K562 (cell line): ENCODE results near the gene EXOC6. TPM values are rescaled to one million over a fixed set of nuclear protein-coding genes. Genes with fewer than 3 reads are reported as not detected.

Experiments
- ATAC-seq: fragments of 200-7000 bp; cut with Tn5 transposase; 3 replicates; pipeline ENCODE4 v1.9.1; 2020; ENCODE audit warnings: moderate library complexity
- BruUV-seq: library from RNA; stranded (reverse); fragments of 400-500 nt; replicated peaks from 2 replicates; lab custom pipeline; 2021; lab: Mats Ljungman, UMichigan
- CTCF ChIA-PET: fragments of 300-600 bp; formaldehyde crosslinking; extraction: SDS; loops from one replicate; lab custom pipeline; 2021; ENCODE audit warnings: low intra/inter-chr PET ratio; lab: Yijun Ruan, JAX
- POLR2A ChIA-PET: fragments of 300-600, 350-650 bp; sonication (Branson Sonifier 250); formaldehyde crosslinking; extraction: SDS; loops from one replicate; lab custom pipeline; 2021; ENCODE audit warnings: antibody characterized with exemption, inconsistent platforms; lab: Yijun Ruan, JAX
- DNase-seq, 4 experiments: peaks; one replicate each; pipeline versions ENCODE4 v3.0.0 to v3.0.0-alpha.2; 2011 to 2018; ENCODE audit warnings: low spot score in 3 of 4, mixed read lengths in 3 of 4; ENCODE audit errors: extremely low read depth in 1 of 4
- FAIRE-seq: peaks from 2 replicates; lab custom pipeline; 2011; peaks lifted over from hg19 to GRCh38; lab: Jason Lieb, UNC
- H2AFZ ChIP-seq: 2 replicates; pipeline ENCODE4 v1.6.0; 2011; ENCODE audit warnings: low read depth, low read length, control low read depth, inconsistent platforms
- H3K27ac ChIP-seq: fragments of 200-600 bp; 3 replicates; pipeline ENCODE4 v1.8.0; 2011; ENCODE audit warnings: low read depth, mild to moderate bottlenecking, control low read depth, inconsistent platforms, low read length, moderate library complexity, mixed read lengths; ENCODE audit errors: extremely low read depth
- H3K27me3 ChIP-seq, 2 experiments: fragments of 300-600 bp in 1 of 2; 2 replicates in 1 of 2; 3 replicates in 1 of 2; pipeline versions ENCODE4 v1.6.0 to v1.8.0; 2011; ENCODE audit warnings: inconsistent platforms in 2 of 2, low read length in 2 of 2, mild to moderate bottlenecking in 1 of 2, mixed read lengths in 1 of 2, moderate library complexity in 1 of 2; ENCODE audit not compliant: control insufficient read depth in 2 of 2, insufficient read depth in 2 of 2
- H3K36me3 ChIP-seq: fragments of 300-600 bp; 3 replicates; pipeline ENCODE4 v1.8.0; 2011; ENCODE audit warnings: mild to moderate bottlenecking, low read length, inconsistent platforms; ENCODE audit not compliant: control insufficient read depth, insufficient read depth
- H3K4me1 ChIP-seq, 2 experiments: fragments of 200-600 bp in 1 of 2; replicated peaks in 1 of 2; 2 replicates in 1 of 2; 3 replicates in 1 of 2; pipeline versions ENCODE4 v1.5.1 to v1.8.0; 2011; ENCODE audit warnings: inconsistent platforms in 2 of 2, low read length in 2 of 2, mild to moderate bottlenecking in 1 of 2, mixed read lengths in 1 of 2, moderate library complexity in 1 of 2; ENCODE audit not compliant: control insufficient read depth in 2 of 2, insufficient read depth in 2 of 2
- H3K4me2 ChIP-seq: 2 replicates; pipeline ENCODE4 v1.6.1; 2011; ENCODE audit warnings: low read length, control low read depth, inconsistent platforms, mixed read lengths; ENCODE audit not compliant: insufficient read depth
- H3K4me3 ChIP-seq: fragments of 200-600 bp; sonication (generic), shearing (Covaris generic); 2 replicates; pipeline ENCODE4 v1.5.1; 2016; ENCODE audit warnings: control low read depth, inconsistent platforms
- H3K79me2 ChIP-seq: fragments of 200-600 bp; 3 replicates; pipeline ENCODE4 v1.8.0; 2011; ENCODE audit warnings: low read length, inconsistent platforms; ENCODE audit not compliant: control insufficient read depth, insufficient read depth
- H3K9ac ChIP-seq, 2 experiments: 2 replicates each; pipeline versions ENCODE4 v1.6.0 to v1.6.1; 2011; ENCODE audit warnings: low read depth in 2 of 2, low read length in 2 of 2, control low read depth in 1 of 2, inconsistent platforms in 1 of 2, mild to moderate bottlenecking in 1 of 2, mixed read lengths in 1 of 2; ENCODE audit not compliant: insufficient read depth in 1 of 2
- H3K9me1 ChIP-seq: one replicate; pipeline ENCODE4 v1.6.0; 2011; ENCODE audit warnings: inconsistent platforms, mild to moderate bottlenecking, low read length, moderate library complexity; ENCODE audit not compliant: control insufficient read depth, insufficient read depth
- H3K9me3 ChIP-seq: replicated peaks from 2 replicates; pipeline ENCODE4 v1.5.1; 2011; ENCODE audit warnings: low read depth, low read length, inconsistent platforms; ENCODE audit not compliant: control insufficient read depth, insufficient read depth
- H4K20me1 ChIP-seq: replicated peaks from 2 replicates; pipeline ENCODE4 v1.6.1; 2011; ENCODE audit warnings: low read length, inconsistent platforms, mixed read lengths; ENCODE audit not compliant: control insufficient read depth, insufficient read depth
- ARID2 ChIP-seq: fragments of 450-650 bp; IDR thresholded peaks from 2 replicates; pipeline ENCODE4 v1.6.1; 2017; ENCODE audit warnings: antibody characterized with exemption, mild to moderate bottlenecking
- CAMTA2 ChIP-seq: fragments of 250-450 bp; sonication (Bioruptor Pico); conservative IDR thresholded peaks from 2 replicates; pipeline ENCODE4 v1.5.1; 2022
- HDGF ChIP-seq: fragments of 450-650 bp; IDR thresholded peaks from 2 replicates; pipeline ENCODE4 v1.6.1; 2016
- HMGN3 ChIP-seq: IDR thresholded peaks from 2 replicates; pipeline ENCODE4 v1.6.1; 2011; ENCODE audit warnings: borderline replicate concordance, low read depth, mild to moderate bottlenecking, mixed read lengths, low read length; ENCODE audit not compliant: insufficient read length; ENCODE audit errors: extremely low read depth
- IRF9 ChIP-seq: fragments of 450-650 bp; IDR thresholded peaks from 2 replicates; pipeline ENCODE4 v1.6.1; 2016; ENCODE audit warnings: missing biosample characterization, missing genetic modification characterization
- MAZ ChIP-seq, 2 experiments: fragments of 450-650 bp in 1 of 2; sonication (generic) in 1 of 2; formaldehyde crosslinking; IDR thresholded peaks in 1 of 2; conservative IDR thresholded peaks in 1 of 2; 2 replicates each; pipeline versions ENCODE4 v1.4.0 to v1.5.0; 2020; ENCODE audit warnings: mild to moderate bottlenecking in 1 of 2, missing genetic modification reagents in 1 of 2
- SMAD3 ChIP-seq: fragments of 450-650 bp; formaldehyde crosslinking; conservative IDR thresholded peaks from 2 replicates; pipeline ENCODE4 v1.4.0; 2020; ENCODE audit warnings: mild to moderate bottlenecking
- SREBF1 ChIP-seq: fragments of 150-350 bp; IDR thresholded peaks from 2 replicates; pipeline ENCODE4 v1.6.1; 2014; ENCODE audit warnings: antibody characterized with exemption, low read depth, low read length, borderline replicate concordance
- TCF7 ChIP-seq: sonication (generic); IDR thresholded peaks from 2 replicates; pipeline ENCODE4 v1.6.1; 2016; ENCODE audit warnings: antibody characterized with exemption, borderline replicate concordance
- TGIF2 ChIP-seq: sonication (generic); formaldehyde crosslinking; IDR thresholded peaks from 2 replicates; pipeline ENCODE4 v1.8.1; 2022; ENCODE audit warnings: mild to moderate bottlenecking, missing genetic modification reagents, moderate library complexity
- ZBTB5 ChIP-seq: fragments of 450-650 bp; IDR thresholded peaks from 2 replicates; pipeline ENCODE4 v1.6.1; 2017; ENCODE audit warnings: antibody characterized with exemption
- ZFPM2 ChIP-seq: fragments of 250-450 bp; sonication (Bioruptor Pico); IDR thresholded peaks from 2 replicates; pipeline ENCODE4 v1.5.1; 2022; ENCODE audit warnings: mild to moderate bottlenecking
- ZNF274 ChIP-seq: IDR thresholded peaks from 2 replicates; pipeline ENCODE4 v1.6.1; 2011; ENCODE audit warnings: low read depth, mild to moderate bottlenecking, low read length, moderate library complexity, borderline replicate concordance
- ZNF583 ChIP-seq: fragments of 250-450 bp; sonication (Bioruptor Pico); IDR thresholded peaks from 2 replicates; pipeline ENCODE4 v1.4.0; 2020
- WGBS: fragments of 100-300 bp; shearing (Covaris generic); methylation state at CpG from one replicate; pipeline ENCODE4 v1.1.6; 2016; ENCODE audit warnings: low coverage, mixed read lengths; ENCODE audit not compliant: insufficient coverage; ENCODE audit errors: missing lambda C conversion rate; 5-methylcytosine and 5-hydroxymethylcytosine counted together
- in situ Hi-C: fragments of 300-500 bp; cut with MboI; formaldehyde crosslinking; loops from 4 replicates; pipeline ENCODE4 v1.15.0; 2018; ENCODE audit warnings: inconsistent platforms, mixed read lengths
- intact Hi-C: fragments of 100-400 bp; cut with micrococcal nuclease; formaldehyde crosslinking; loops from 2 replicates; pipeline ENCODE4 v1.14.2; 2022
- polyA plus RNA-seq, 8 experiments: library from polyadenylated mRNA; depleted of rRNA in 4 of 8; stranded (reverse) in 5 of 8; unstranded in 3 of 8; fragments of >200 nt; fragmentation: Nextera tagmentation in 2 of 8; fragmentation: Illumina TruSeq in 1 of 8; extraction: Ambion mirVana in 2 of 8; extraction: Trizol in 1 of 8; gene quantifications; 2 replicates each; pipeline versions ENCODE4 v1.2.1 to v1.2.3, GENCODE V29; 2011 to 2014; ENCODE audit warnings: inconsistent platforms in 1 of 8, missing spikeins in 1 of 8
- total RNA-seq, 7 experiments: library from RNA; depleted of rRNA in 6 of 7; stranded (reverse); fragments of >200 nt in 6 of 7; fragmentation: Illumina TruSeq in 2 of 7; extraction: Trizol in 2 of 7; gene quantifications; 2 replicates each; pipeline versions ENCODE4 v1.2.1 to v1.2.3, GENCODE V29; 2011 to 2021; ENCODE audit warnings: low replicate concordance in 1 of 7

EXOC6 gene
- total and polyA plus RNA-seq, 9 of the 15 experiments (the other 6 are each of a cell fraction or from before 2014, with no cell fraction given), result 13.9 to 42.8 (median 24.9) TPM

DNA sequence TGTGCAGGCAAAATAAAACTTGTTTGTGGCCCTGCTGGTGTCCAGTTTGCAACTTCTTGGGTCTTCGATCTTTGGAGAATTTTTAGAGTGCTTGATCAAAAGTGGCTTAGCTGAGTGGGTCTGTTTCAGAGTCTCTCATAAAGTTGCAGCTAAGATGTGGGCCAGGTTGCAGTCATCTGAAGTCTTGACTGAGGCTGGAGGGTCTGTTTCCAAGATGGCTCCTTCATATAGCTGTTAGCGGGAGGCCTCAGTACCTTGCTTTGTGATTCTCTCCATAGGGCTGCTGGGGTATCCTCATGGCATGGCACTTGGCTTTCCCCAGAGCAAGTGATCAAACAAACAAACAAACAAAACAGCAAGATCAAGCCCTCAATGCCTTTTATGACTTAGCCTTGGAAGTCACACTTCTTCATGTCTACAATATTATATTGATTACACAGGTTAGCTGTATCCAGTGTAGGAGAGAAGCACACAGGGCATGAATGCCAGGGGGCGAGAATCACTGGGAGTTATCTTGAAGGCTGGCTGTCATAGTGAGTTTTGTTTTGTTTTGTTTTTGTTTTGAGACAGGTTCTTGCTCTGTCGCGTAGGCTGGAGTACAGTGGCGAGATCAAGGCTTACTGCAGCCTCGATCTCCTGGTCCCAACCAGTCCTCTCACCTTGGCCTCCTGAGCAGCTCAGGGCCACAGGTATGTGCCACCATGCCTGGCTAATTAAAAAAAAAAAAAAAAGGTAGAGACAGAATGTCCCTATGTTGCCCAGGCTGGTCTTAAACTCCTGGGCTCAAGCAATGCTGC is 235.6 kb downstream of the EXOC6 start (continued):
- TF ChIP-seq HMGN3 (no peak), HDGF (no peak), CAMTA2 (no peak), ZFPM2 (CRISPR knock-in tag) (no peak)

- BruUV-seq, result no TSS peak
- DNase-seq (no peak), FAIRE-seq (no peak), ATAC-seq (no peak)
- Histone ChIP-seq H3K9me1 (peaks cover 1% of the 10 kb centered on the region), H2AFZ (no peak overlapping the region), H3K4me2 (no peak overlapping the region), H3K79me2 (no peaks in the 10 kb centered on the region), H3K27me3 (peaks cover 2 to 16% of the 10 kb centered on the region in 2 experiments; a peak in 4 of 5 replicates), H4K20me1 (no peaks in the 10 kb centered on the region; the same call in 1 of the 2 replicates), H3K9me3 (no peaks in the 10 kb centered on the region), H3K4me1 (no peaks in the 10 kb centered on the region; a peak in 3 of 5 replicates), H3K27ac (no peak overlapping the region), H3K9ac (no peak overlapping the region), H3K4me3 (no peak overlapping the region), H3K36me3 (no peaks in the 10 kb centered on the region)
- CTCF ChIA-PET, result no interaction called here
- POLR2A ChIA-PET, result no interaction called here
- WGBS, result 8% methylated on average over 4 of the region's 4 CpGs
- in situ Hi-C loops, result loop anchor here (10.0 kb wide), 1 partner anchor 269 kb away; no protein-coding TSS in a partner anchor
- TF ChIP-seq SMAD3 (CRISPR knock-in tag) (no peak), TGIF2 (no peak), SREBF1 (no peak), IRF9 (no peak), TCF7 (no peak), MAZ (CRISPR knock-in tag; conservative IDR thresholded peaks at IDR 0.05 in 1 of 2, IDR thresholded peaks at IDR 0.05 in 1 of 2) (no peak), ZBTB5 (no peak), ZNF583 (no peak), ZNF274 (no peak), ARID2 (no peak)
- intact Hi-C loops, result no loop called here
Observed at GRCh38 chr10:93085272-93085859, 237.0 kb downstream of the EXOC6 start.
